HG02610 (cell line): Measurements from ENCODE around the gene EPAS1.

ENCODE experiments used
- ATAC-seq: cut with Tn5 transposase; IDR thresholded peaks from one replicate; pipeline ENCODE4 v1.9.1; 2021; ENCODE audit warnings: mild to moderate bottlenecking, moderate library complexity; ENCODE audit not compliant: unreplicated experiment

EPAS1 gene

DNA sequence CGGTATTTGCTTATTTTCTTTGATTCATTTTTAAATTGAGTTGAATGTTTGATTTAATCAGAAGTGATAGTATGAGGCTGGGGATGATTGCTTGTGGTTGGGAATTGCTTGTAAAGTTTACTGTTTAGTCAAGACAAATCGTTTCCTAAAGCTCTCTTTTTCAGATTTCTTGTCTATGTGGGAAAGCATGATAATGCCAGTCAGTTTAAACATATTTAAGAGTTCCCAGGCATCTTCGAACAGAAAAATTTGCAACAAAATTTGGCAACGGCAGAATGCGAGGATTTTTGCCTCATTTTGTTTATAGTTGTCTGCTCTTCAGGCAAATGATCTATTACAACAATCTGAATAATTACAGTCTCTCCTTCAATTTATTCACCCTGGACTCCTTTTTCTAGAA lies 22.5 kb downstream of the EPAS1 start:
- no peak for ATAC-seq

- ATAC-seq, result no peak
Observed at GRCh38 chr2:46320141-46320567, 22.9 kb downstream of the EPAS1 start.

- no peak for ATAC-seq
Observed at GRCh38 chr2:46323730-46324129, 26.5 kb downstream of the EPAS1 start.

DNA sequence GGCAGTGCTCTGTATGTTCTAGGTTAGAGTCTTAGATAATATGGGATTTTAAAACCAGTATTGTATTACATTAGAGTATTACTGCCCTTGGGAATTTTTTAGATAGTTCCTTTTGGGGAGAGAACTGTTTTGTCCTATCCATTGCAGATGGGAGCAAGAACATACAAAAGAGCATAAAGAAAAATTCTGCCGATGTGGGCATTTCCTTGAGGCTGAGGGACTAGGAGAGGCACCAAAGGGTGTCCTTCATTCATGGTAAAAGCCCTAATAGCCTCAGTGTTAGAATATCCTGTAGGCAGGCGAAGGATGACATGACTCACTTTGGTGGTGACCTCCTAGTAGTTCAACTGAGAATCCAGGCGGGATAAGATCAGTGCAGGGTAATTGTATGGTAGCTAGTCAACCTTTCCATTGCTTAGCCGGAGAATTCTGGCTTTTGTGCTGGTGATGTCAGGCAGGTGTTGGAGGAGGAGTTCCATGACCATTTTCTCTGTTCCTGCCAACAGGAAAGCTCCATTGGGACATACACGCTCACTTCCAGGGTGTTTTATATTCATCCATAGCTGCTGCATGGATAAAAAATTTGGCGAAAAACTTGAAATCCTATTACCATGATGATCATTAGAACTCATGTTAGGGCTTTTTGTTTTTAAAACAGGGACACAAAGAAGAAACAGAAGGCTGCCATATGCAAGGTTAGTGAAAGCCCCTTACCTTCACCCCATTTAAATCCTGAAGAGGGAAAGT lies 28.1 kb downstream of the EPAS1 start:
- ATAC-seq, result no peak

GRCh38 chr2:46326231-46326980 lies 29.2 kb downstream of the EPAS1 start:
- no peak for ATAC-seq

- ATAC-seq, result no peak
Observed at GRCh38 chr2:46327627-46328026, 30.4 kb downstream of the EPAS1 start.

DNA sequence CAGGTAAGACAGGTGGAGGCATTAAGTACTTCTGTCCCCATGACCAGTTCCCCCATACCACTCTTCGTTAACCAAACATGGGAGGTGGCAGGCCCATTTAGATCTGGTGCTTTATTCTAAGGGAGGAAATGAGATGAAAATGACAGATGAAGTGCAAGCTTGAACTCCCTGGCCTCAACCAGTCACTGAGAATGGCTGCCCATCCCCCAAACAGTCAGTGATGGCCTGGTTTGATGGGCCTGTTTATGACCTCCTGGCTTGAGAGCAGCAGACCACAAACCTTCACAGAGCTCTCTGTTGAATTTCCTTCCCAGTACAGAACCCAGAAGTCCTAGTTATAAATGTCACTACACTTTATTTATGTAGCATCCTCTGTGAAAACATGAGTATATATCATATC lies 31.1 kb downstream of the EPAS1 start:
- no peak for ATAC-seq

- ATAC-seq, result no peak
Observed at GRCh38 chr2:46328829-46329228, 31.6 kb downstream of the EPAS1 start.

DNA sequence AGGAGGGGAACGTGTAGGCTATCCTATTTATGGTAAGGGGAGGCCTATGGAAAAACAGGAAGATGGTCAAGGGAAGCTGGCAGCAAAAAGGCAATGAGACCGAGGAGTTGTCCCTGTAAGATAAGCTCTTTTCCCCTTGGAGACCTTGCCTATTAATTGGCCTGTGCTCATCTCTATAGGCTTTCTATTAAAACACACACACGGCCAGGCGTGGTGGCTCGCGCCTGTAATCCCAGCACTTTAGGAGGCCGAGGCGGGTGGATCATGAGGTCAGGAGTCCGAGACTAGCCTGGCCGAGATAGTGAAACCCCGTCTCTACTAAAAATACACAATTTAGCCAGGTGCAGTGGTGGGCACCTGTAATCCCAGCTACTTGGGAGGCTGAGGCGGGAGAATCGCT lies 32.1 kb downstream of the EPAS1 start:
- ATAC-seq, result no peak

GRCh38 chr2:46329803-46330775 lies 32.9 kb downstream of the EPAS1 start:
- ATAC-seq, result no peak

DNA sequence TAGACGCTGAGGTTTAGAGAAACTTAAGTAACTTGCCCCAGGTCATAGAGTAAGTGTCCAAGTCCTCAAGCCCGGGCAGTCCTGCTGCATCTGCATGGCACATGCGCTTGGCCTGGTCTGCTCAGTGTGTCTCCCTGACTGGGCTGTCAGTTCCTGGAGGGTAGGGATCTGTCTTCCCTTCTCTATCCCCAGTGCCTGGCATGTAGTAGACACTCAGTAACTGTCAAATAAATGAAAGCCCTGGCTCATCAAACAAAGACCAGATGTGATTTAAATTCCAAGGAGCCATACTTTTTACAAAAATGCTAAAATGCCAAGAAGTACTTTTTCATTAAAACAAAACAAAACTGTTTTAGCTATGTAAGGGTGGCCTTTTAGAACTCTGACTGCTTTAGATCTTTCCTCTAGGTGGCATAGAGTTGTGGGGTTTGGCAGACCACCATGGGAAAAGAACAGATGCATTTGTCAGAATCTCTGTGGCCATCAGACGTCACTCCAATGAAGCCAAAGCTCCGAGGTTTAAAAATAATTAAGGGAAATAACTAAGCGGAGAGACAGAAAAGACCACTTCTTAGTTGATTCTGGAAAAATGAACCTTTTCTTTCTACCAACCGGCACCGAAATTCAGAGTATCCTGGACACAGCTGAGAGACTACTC lies 34.0 kb downstream of the EPAS1 start:
- ATAC-seq, result no peak

DNA sequence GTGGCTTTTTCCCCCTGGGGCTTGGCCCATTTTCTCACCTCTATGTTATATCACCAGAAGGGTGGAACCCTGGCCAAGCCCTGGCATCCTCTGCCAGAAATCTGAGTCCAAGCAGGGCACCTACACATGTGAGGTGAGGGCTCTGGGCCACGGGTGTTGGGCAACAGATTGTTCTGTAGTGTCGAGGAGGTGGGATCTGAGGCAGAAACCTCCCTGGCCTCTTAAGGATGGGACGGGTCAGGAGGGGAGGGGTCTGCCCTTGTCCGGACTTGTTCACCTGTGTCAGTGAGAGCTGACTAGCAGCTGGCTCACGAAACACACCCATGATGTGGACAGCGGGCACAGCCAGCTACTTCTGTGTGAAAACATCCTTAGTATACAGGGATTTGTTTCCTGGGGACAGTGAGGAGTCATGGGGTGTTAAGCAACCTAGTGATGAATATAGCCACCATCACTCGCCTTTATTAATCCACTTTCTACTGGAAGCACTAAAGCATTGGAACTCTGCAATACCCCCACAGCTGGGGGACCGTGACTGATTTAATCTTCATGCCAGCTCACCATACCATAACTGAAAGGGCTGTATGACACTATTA lies 35.6 kb downstream of the EPAS1 start:
- no peak for ATAC-seq

DNA sequence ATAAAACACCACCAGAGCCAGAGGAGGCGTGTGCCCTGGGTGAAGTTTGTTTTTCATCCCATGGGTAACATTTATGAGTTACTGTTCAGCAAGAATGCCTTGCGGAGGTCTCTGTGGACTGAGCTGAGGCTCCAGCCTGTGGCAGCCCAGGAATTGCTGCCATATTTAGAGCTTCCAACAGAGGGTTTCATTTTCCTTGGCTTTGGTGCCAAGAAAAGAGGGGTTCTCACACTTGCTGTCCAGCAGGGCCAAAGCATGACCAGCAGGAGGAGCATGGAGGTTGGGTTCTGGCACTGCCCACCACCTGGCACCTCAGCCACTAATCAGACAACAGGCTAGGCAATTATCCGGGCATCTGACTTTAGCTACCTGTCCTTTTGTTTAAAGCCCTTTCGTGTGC lies 36.7 kb downstream of the EPAS1 start:
- ATAC-seq, result no peak

GRCh38 chr2:46334389-46335271 lies 37.4 kb downstream of the EPAS1 start:
- no peak for ATAC-seq

- no peak for ATAC-seq
Observed at GRCh38 chr2:46335391-46336282, 38.4 kb downstream of the EPAS1 start.

GRCh38 chr2:46336283-46336959 lies 39.2 kb downstream of the EPAS1 start:
- no peak for ATAC-seq

DNA sequence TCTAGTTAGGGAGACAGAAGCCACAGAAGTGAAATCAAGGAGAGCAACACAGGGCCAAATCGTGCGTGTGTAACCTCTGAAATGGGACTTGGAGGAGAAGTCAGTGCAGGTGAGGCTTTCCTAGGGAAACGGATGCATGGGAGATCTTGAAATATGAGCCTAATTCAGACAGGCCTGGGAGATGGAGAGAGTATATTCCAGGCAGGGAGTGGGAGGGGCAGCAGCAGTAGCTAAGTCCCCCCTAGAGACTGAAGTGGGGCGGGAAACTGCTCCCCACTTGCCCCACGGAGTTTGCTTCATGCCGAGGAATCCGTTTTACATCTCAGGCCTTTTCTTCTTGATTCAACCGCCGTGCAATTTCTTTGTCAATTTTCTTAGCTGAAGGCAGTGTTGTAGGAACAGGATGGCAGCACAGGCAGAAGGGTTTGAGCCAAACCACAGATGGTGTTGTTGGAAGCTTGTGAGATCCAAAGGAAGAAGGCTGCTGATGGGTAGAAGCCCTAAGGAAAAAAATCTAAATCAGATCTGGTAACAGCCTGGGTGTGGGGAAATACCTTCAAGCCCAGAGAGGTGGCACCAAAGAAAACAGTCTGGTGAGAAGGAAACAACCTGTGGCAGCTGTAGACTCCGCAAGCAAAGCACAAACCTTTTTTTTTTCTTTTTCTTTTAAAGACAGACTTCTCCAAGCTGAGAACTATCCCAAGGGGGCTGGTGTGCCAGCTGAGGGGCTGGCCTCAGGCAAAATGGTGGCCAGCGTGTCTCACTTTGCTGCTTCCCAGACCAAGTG lies 40.2 kb downstream of the EPAS1 start:
- no peak for ATAC-seq
